Fibroblast of mammary gland (primary cell): ENCODE measurements around the gene CMBL.
"Not testable (repeated sequence)": the region's sequence is repeated elsewhere in the genome, so short reads cannot be mapped to it uniquely, and the experiment has no call there.

Experiments used
- DNase-seq: peaks from one replicate; pipeline ENCODE4 v3.0.0-alpha.2; 2010; ENCODE audit warnings: low read depth
- H3K4me3 ChIP-seq: 2 replicates; pipeline ENCODE4 v1.5.1; 2011; ENCODE audit warnings: low read depth, mild to moderate bottlenecking, low read length, moderate library complexity; ENCODE audit not compliant: control insufficient read depth
- CTCF ChIP-seq: conservative IDR thresholded peaks from 2 replicates; pipeline ENCODE4 v1.5.1; 2011; ENCODE audit warnings: low read depth, low read length, inconsistent platforms; ENCODE audit not compliant: control insufficient read depth, insufficient read depth

CMBL gene

GRCh38 chr5:10315824-10316509, 8.3 kb upstream of the CMBL start:
- no peak overlapping the region for H3K4me3 ChIP-seq
- TF ChIP-seq CTCF: no peak
- DNase-seq: no peak

GRCh38 chr5:10315201-10315600, 7.5 kb upstream of the CMBL start:
- DNase-seq: no peak
- TF ChIP-seq CTCF: no peak

GRCh38 chr5:10311595-10312425, 4.1 kb upstream of the CMBL start:
- TF ChIP-seq CTCF: no peak
- DNase-seq: no peak
- no peak overlapping the region for H3K4me3 ChIP-seq

More at GRCh38 chr5:10315201-10315600, 7.5 kb upstream of the CMBL start:
- no peak overlapping the region for H3K4me3 ChIP-seq

GRCh38 chr5:10310835-10311570, 3.3 kb upstream of the CMBL start:
- not testable (repeated sequence) for H3K4me3 ChIP-seq
- peak; percentile 65 for DNase-seq

GRCh38 chr5:10310066-10310779, 2.5 kb upstream of the CMBL start:
- no peak overlapping the region for H3K4me3 ChIP-seq
- TF ChIP-seq CTCF: no peak
- DNase-seq: peak; percentile 50

GRCh38 chr5:10308844-10309243, 1.1 kb upstream of the CMBL start:
- H3K4me3 ChIP-seq: no peak overlapping the region
- TF ChIP-seq CTCF: no peak
- DNase-seq: no peak
